ENCODE data around the gene GSTO1. TPM values are rescaled to one million over a fixed set of nuclear protein-coding genes. Genes with fewer than 3 reads are reported as not detected.

The GSTO1 gene
- total and polyA plus RNA-seq, 9 of the 15 experiments (the other 6 are each of a cell fraction or from before 2014, with no cell fraction given), result 136 to 592 (median 237) TPM

GRCh38 chr10:104253606-104254410 is 884 bp upstream of the GSTO1 start:
- no TSS peak for BruUV-seq (replicated peaks)
- FAIRE-seq (no peak), DNase-seq (ENCODE audit: extremely low read depth in 1 of 4, low spot score in 3 of 4) (no peak), ATAC-seq (no peak)
- peaks cover 43% of the 10 kb centered on the region for H3K79me2 ChIP-seq (ENCODE audit: control insufficient read depth, insufficient read depth, low read length)
- H3K27me3 ChIP-seq (ENCODE audit: control insufficient read depth in 2 of 2, insufficient read depth in 2 of 2, low read length in 2 of 2), result no peaks in the 10 kb centered on the region
- WGBS (ENCODE audit: insufficient coverage, low coverage, missing lambda C conversion rate), result 5% methylated on average over 10 of the region's 10 CpGs
- H3K9ac ChIP-seq (ENCODE audit: insufficient read depth in 1 of 2, low read depth in 2 of 2, low read length in 2 of 2), result peak overlapping the region; percentile 84 to 96; a peak in 3 of 4 replicates
- in situ Hi-C loops (cut with MboI), result no loop called here
- H3K9me3 ChIP-seq (replicated peaks; ENCODE audit: control insufficient read depth, insufficient read depth, low read depth, low read length), result no peaks in the 10 kb centered on the region; the same call in 1 of the 2 replicates
- intact Hi-C loops (cut with micrococcal nuclease), result no loop called here
- TF ChIP-seq GATA2 (CRISPR knock-in tag; IDR thresholded peaks at IDR 0.05) (0 out of 2 replicates have a peak, but pooled peaks have one; percentile 5), NUFIP1 (IDR thresholded peaks at IDR 0.05; ENCODE audit: partially characterized antibody) (peak; percentile 22), RREB1 (CRISPR knock-in tag; IDR thresholded peaks at IDR 0.05) (no peak), HDAC1 (IDR thresholded peaks at IDR 0.05) (no peak), BACH1 (tag; IDR thresholded peaks at IDR 0.05) (0 out of 2 replicates have a peak, but pooled peaks have one; percentile 5)
- CTCF ChIA-PET (ENCODE audit: low intra/inter-chr PET ratio), result no interaction called here
- no peaks in the 10 kb centered on the region for H3K9me1 ChIP-seq (ENCODE audit: control insufficient read depth, insufficient read depth, low read length)
- H2AFZ ChIP-seq (ENCODE audit: low read depth, low read length), result peak overlapping the region; percentile 91
- POLR2A ChIA-PET, result interaction anchor here (0.6 to 1.3 kb wide), 2 partner anchors 10 to 66 kb away, joined by 3 to 4 read pairs; no protein-coding TSS in a partner anchor
- H3K4me3 ChIP-seq, result peak overlapping the region; percentile 93
- H3K36me3 ChIP-seq (ENCODE audit: control insufficient read depth, insufficient read depth, low read length), result peaks cover 30% of the 10 kb centered on the region
- H3K4me1 ChIP-seq (replicated peaks in 1 of 2; ENCODE audit: control insufficient read depth in 2 of 2, insufficient read depth in 2 of 2, low read length in 2 of 2), result peaks cover 11 to 30% of the 10 kb centered on the region in 2 experiments; a peak in 4 of 5 replicates
- peak overlapping the region; percentile 86 for H3K4me2 ChIP-seq (ENCODE audit: insufficient read depth, low read length)
- peak overlapping the region; percentile 74 for H3K27ac ChIP-seq (ENCODE audit: extremely low read depth, low read depth, low read length)
- no peaks in the 10 kb centered on the region for H4K20me1 ChIP-seq (replicated peaks; ENCODE audit: control insufficient read depth, insufficient read depth, low read length)
